ENCODE data around the gene RIMS4. TPM values are rescaled to one million over a fixed set of nuclear protein-coding genes. Genes with fewer than 3 reads are reported as not detected.

RIMS4 gene
- total RNA-seq, 1 donor from 2014 or later: 5.3 TPM

- Histone ChIP-seq H3K79me2 (ENCODE audit: low read depth) (no peaks in the 10 kb centered on the region), H3K36me3 (no peaks in the 10 kb centered on the region), H2AFZ (replicated peaks) (no peak overlapping the region), H3K9ac (no peak overlapping the region), H3F3A (ENCODE audit: low read depth) (peaks cover 4% of the 10 kb centered on the region), H3K4me2 (no peak overlapping the region), H3K4me3 (no peak overlapping the region), H3K27me3 (no peaks in the 10 kb centered on the region), H3K27ac (no peak overlapping the region), H3K9me3 (ENCODE audit: low read depth) (no peaks in the 10 kb centered on the region), H4K20me1 (ENCODE audit: low read depth) (no peaks in the 10 kb centered on the region), H3K4me1 (peaks cover 8% of the 10 kb centered on the region)
- peak overlapping the region; percentile 85 for H3K27ac Mint-ChIP-seq
- H3K27me3 Mint-ChIP-seq (ENCODE audit: insufficient read depth, low read depth): peaks cover 9% of the 10 kb centered on the region
- H3K9me3 Mint-ChIP-seq: no peaks in the 10 kb centered on the region
- no peak for DNase-seq (ENCODE audit: low spot score)
- TF ChIP-seq EZH2phosphoT487 (IDR thresholded peaks at IDR 0.05) (no peak), CTCF (IDR thresholded peaks at IDR 0.05) (no peak)
- peaks cover 10% of the 10 kb centered on the region for H3K4me1 Mint-ChIP-seq
- H3K4me3 Mint-ChIP-seq: no peak overlapping the region
- H3K36me3 Mint-ChIP-seq: no peaks in the 10 kb centered on the region
These were observed 99.1 kb downstream of the RIMS4 start for GRCh38 chr20:44711237-44711636.

- no peaks in the 10 kb centered on the region for H3K9me3 ChIP-seq (ENCODE audit: low read depth)
- no peak overlapping the region for H3K4me2 ChIP-seq
- peaks cover 8% of the 10 kb centered on the region for H3K4me1 ChIP-seq
- no peaks in the 10 kb centered on the region for H4K20me1 ChIP-seq (ENCODE audit: low read depth)
- H3K36me3 ChIP-seq: no peaks in the 10 kb centered on the region
- DNase-seq (ENCODE audit: low spot score): no peak
- no peak overlapping the region for H3K4me3 ChIP-seq
- peaks cover 5% of the 10 kb centered on the region for H3K27me3 Mint-ChIP-seq (ENCODE audit: insufficient read depth, low read depth)
- TF ChIP-seq EZH2phosphoT487 (IDR thresholded peaks at IDR 0.05): no peak
- no peak for TF ChIP-seq EZH2 (IDR thresholded peaks at IDR 0.05)
- no peak for TF ChIP-seq CTCF (IDR thresholded peaks at IDR 0.05)
- no peak overlapping the region for H3K27ac Mint-ChIP-seq
- H3K9me3 Mint-ChIP-seq: no peaks in the 10 kb centered on the region
- H3K9ac ChIP-seq: no peak overlapping the region
- H3K4me3 Mint-ChIP-seq: no peak overlapping the region
- H3K4me1 Mint-ChIP-seq: peaks cover 17% of the 10 kb centered on the region
- H3K79me2 ChIP-seq (ENCODE audit: low read depth): no peaks in the 10 kb centered on the region
- no peaks in the 10 kb centered on the region for H3K36me3 Mint-ChIP-seq
- no peak overlapping the region for H3K27ac ChIP-seq
- H3K27me3 ChIP-seq: no peaks in the 10 kb centered on the region
- peaks cover 4% of the 10 kb centered on the region for H3F3A ChIP-seq (ENCODE audit: low read depth)
- H2AFZ ChIP-seq (replicated peaks): no peak overlapping the region
These were observed 100.5 kb downstream of the RIMS4 start for GRCh38 chr20:44709797-44710196.

GRCh38 chr20:44709380-44709779, 101.0 kb downstream of the RIMS4 start:
- Histone ChIP-seq H2AFZ (replicated peaks) (no peak overlapping the region), H3F3A (ENCODE audit: low read depth) (peaks cover 4% of the 10 kb centered on the region), H4K20me1 (ENCODE audit: low read depth) (no peaks in the 10 kb centered on the region), H3K27ac (no peak overlapping the region), H3K4me3 (no peak overlapping the region), H3K9me3 (ENCODE audit: low read depth) (no peaks in the 10 kb centered on the region), H3K79me2 (ENCODE audit: low read depth) (no peaks in the 10 kb centered on the region), H3K4me1 (peaks cover 8% of the 10 kb centered on the region), H3K36me3 (no peaks in the 10 kb centered on the region), H3K27me3 (no peaks in the 10 kb centered on the region), H3K9ac (no peak overlapping the region), H3K4me2 (no peak overlapping the region)
- Mint-ChIP-seq H3K4me1 (peaks cover 17% of the 10 kb centered on the region), H3K27ac (no peak overlapping the region), H3K9me3 (no peaks in the 10 kb centered on the region), H3K27me3 (ENCODE audit: insufficient read depth, low read depth) (peaks cover 5% of the 10 kb centered on the region), H3K36me3 (no peaks in the 10 kb centered on the region), H3K4me3 (no peak overlapping the region)
- DNase-seq (ENCODE audit: low spot score): no peak
- TF ChIP-seq CTCF (IDR thresholded peaks at IDR 0.05): no peak
- no peak for TF ChIP-seq EZH2phosphoT487 (IDR thresholded peaks at IDR 0.05)
- no peak for TF ChIP-seq EZH2 (IDR thresholded peaks at IDR 0.05)

Measured in neural progenitor cell (in vitro differentiated cells).